ENCODE measurements around the gene ALDH8A1. TPM values are rescaled to one million over a fixed set of nuclear protein-coding genes. Genes with fewer than 3 reads are reported as not detected.

The ALDH8A1 gene
- polyA plus RNA-seq, 2 of the 4 experiments (the other 2 are of a cell fraction) = 0.18 to 0.85 TPM

DNA sequence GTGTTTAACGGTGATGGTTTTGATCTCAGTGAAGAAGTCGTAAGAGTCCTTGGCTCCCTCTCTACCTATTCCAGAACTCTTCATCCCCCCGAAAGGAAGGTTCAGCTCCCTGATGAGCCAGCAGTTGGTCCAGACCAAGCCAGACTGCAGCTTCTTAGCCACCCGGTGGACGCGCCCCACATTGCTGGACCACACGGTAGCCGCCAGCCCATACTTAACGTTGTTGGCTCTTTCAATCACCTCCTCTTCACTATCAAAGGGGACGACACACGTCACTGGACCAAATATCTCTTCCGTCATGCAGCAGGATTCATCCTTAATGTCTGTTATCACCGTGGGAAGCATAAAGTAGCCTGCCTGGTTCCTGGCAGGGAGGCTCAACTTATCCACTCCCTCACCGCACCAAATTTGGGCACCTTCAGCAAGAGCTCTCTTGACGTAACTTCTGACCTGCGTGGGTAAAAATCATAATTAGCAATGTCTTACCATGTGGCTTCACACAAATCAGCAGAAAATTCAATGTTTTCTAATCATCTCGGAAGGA is 31.4 kb downstream of the ALDH8A1 start:
- Histone ChIP-seq H3K4me2 (no peak overlapping the region), H3K4me3 (no peak overlapping the region), H3K4me1 (0 out of 3 replicates have a peak, but pooled peaks cover 5% of the 10 kb centered on the region), H3K9me3 (no peaks in the 10 kb centered on the region), H3K27ac (no peak overlapping the region)
- no peak for TF ChIP-seq SREBF2 (IDR thresholded peaks at IDR 0.05)
- no peak for TF ChIP-seq HEYL (CRISPR knock-in tag; IDR thresholded peaks at IDR 0.05)
- TF ChIP-seq NFE2L2 (conservative IDR thresholded peaks at IDR 0.05; ENCODE audit: low read length) = no peak
- no peak for TF ChIP-seq JUN (IDR thresholded peaks at IDR 0.05)
- TF ChIP-seq ZFP36 (IDR thresholded peaks at IDR 0.05; ENCODE audit: borderline replicate concordance, partially characterized antibody) = no peak
- TF ChIP-seq ZSCAN20 (CRISPR knock-in tag; IDR thresholded peaks at IDR 0.05) = no peak
- TF ChIP-seq POLR2A (IDR thresholded peaks at IDR 0.05; ENCODE audit: low read length) = no peak
- no peak for TF ChIP-seq CHD2 (IDR thresholded peaks at IDR 0.05; ENCODE audit: low read length, partially characterized antibody)
- TF ChIP-seq MAFK (IDR thresholded peaks at IDR 0.05; ENCODE audit: partially characterized antibody) = no peak
- no peak for TF ChIP-seq JUNB (IDR thresholded peaks at IDR 0.05)
- no peak for TF ChIP-seq FOSB (CRISPR knock-in tag; IDR thresholded peaks at IDR 0.05)
- TF ChIP-seq RFX5 (IDR thresholded peaks at IDR 0.05) = no peak
- no peak for TF ChIP-seq POLR2AphosphoS2 (conservative IDR thresholded peaks at IDR 0.05; ENCODE audit: low read length)
- no peak for TF ChIP-seq HDAC2 (IDR thresholded peaks at IDR 0.05)
- TF ChIP-seq CBX8 (IDR thresholded peaks at IDR 0.05) = no peak
- no peak for TF ChIP-seq HOXB5 (CRISPR knock-in tag; IDR thresholded peaks at IDR 0.05)
- no peak for TF ChIP-seq NPAS2 (CRISPR knock-in tag; IDR thresholded peaks at IDR 0.05; ENCODE audit: borderline replicate concordance)
- no peak for TF ChIP-seq CBX2 (IDR thresholded peaks at IDR 0.05; ENCODE audit: borderline replicate concordance, low read depth)
- no peak for TF ChIP-seq BHLHE40 (IDR thresholded peaks at IDR 0.05; ENCODE audit: low read depth, low read length)
- no peak for TF ChIP-seq TFCP2L1 (CRISPR knock-in tag; IDR thresholded peaks at IDR 0.05)
- ATAC-seq (peak in 1 of 2 experiments; percentile 51; a peak in 2 of 6 replicates), FAIRE-seq (no peak), DNase-seq (ENCODE audit: low read depth in 1 of 2, low spot score in 1 of 2) (no peak)
- CTCF ChIA-PET = interaction anchor here (1.1 to 2.6 kb wide), 5 partner anchors 9 to 807 kb away, joined by 3 to 8 read pairs (median 4); no protein-coding TSS in a partner anchor
- 90% methylated on average over 17 of the region's 17 CpGs for WGBS (ENCODE audit: missing lambda C conversion rate)
- POLR2A ChIA-PET = no interaction called here

DNA sequence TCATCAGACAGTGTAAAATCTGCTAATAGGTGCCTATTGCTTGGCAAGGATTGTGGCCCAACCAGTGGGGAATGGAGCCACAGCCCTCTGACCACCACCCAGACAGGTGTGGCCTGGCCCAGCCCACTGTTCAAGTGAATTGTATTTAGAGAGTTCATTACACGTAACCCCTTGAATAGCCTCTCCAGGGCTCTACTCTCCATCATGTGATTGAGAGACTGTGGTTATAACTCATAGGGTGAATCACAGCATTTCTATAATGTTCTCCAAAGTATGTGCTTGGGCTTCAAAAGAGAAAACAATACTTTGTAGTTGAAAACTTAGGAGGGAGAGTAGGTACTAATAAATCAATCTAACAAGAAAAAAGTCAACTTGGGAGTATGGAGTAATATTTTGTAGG is 38.4 kb downstream of the ALDH8A1 start:
- 100% methylated on average over 1 of the region's 1 CpG for WGBS (ENCODE audit: missing lambda C conversion rate)
- ChIA-PET CTCF (no interaction called here), POLR2A (no interaction called here)
- TF ChIP-seq, protein P1, sequence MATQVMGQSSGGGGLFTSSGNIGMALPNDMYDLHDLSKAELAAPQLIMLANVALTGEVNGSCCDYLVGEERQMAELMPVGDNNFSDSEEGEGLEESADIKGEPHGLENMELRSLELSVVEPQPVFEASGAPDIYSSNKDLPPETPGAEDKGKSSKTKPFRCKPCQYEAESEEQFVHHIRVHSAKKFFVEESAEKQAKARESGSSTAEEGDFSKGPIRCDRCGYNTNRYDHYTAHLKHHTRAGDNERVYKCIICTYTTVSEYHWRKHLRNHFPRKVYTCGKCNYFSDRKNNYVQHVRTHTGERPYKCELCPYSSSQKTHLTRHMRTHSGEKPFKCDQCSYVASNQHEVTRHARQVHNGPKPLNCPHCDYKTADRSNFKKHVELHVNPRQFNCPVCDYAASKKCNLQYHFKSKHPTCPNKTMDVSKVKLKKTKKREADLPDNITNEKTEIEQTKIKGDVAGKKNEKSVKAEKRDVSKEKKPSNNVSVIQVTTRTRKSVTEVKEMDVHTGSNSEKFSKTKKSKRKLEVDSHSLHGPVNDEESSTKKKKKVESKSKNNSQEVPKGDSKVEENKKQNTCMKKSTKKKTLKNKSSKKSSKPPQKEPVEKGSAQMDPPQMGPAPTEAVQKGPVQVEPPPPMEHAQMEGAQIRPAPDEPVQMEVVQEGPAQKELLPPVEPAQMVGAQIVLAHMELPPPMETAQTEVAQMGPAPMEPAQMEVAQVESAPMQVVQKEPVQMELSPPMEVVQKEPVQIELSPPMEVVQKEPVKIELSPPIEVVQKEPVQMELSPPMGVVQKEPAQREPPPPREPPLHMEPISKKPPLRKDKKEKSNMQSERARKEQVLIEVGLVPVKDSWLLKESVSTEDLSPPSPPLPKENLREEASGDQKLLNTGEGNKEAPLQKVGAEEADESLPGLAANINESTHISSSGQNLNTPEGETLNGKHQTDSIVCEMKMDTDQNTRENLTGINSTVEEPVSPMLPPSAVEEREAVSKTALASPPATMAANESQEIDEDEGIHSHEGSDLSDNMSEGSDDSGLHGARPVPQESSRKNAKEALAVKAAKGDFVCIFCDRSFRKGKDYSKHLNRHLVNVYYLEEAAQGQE (IDR thresholded peaks at IDR 0.05) = no peak
- TF ChIP-seq KDM1A (IDR thresholded peaks at IDR 0.05; ENCODE audit: low read depth) (no peak), MAZ (IDR thresholded peaks at IDR 0.05; ENCODE audit: borderline replicate concordance, low read depth, low read length) (no peak), POLR2AphosphoS2 (conservative IDR thresholded peaks at IDR 0.05; ENCODE audit: low read length) (no peak), JUN (IDR thresholded peaks at IDR 0.05) (no peak)
- Histone ChIP-seq H3K4me2 (no peak overlapping the region), H3K27ac (peak overlapping the region in 1 of 2 experiments; percentile 73; a peak in 4 of 6 replicates), H3K9me3 (no peaks in the 10 kb centered on the region), H3K4me3 (no peak overlapping the region), H3K4me1 (peaks cover 32% of the 10 kb centered on the region)
- ATAC-seq (no peak), FAIRE-seq (no peak), DNase-seq (ENCODE audit: low read depth in 1 of 2, low spot score in 1 of 2) (no peak)

DNA sequence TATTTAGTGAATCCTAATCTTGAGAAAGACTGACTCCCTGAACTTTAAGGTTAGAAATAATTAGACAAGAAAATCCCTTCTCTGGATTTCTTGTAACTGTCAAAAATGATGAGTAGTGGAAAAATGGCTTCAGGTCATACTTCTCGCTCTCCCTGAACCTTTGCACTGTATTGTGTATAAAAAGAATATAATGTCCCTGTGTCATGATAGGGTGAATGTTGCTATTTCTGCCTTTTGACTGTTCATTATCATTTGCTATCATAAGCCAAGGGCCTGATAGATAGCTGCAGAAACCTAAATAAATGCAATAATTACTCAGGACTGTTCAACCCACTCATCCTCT is 39.3 kb downstream of the ALDH8A1 start:
- H3K4me3 ChIP-seq = no peak overlapping the region
- ChIA-PET POLR2A (no interaction called here), CTCF (interaction anchor here (1.0 to 1.3 kb wide), 2 partner anchors 30 to 737 kb away, joined by 3 read pairs; no protein-coding TSS in a partner anchor)
- H3K9me3 ChIP-seq = no peaks in the 10 kb centered on the region
- TF ChIP-seq HDAC2 (IDR thresholded peaks at IDR 0.05) (no peak), MAFK (IDR thresholded peaks at IDR 0.05; ENCODE audit: partially characterized antibody) (peak; percentile 64)
- ATAC-seq (no peak), DNase-seq (ENCODE audit: low read depth in 1 of 2, low spot score in 1 of 2) (no peak), FAIRE-seq (no peak)
- peaks cover 32% of the 10 kb centered on the region for H3K4me1 ChIP-seq
- H3K4me2 ChIP-seq = no peak overlapping the region
- 91% methylated on average over 1 of the region's 1 CpG for WGBS (ENCODE audit: missing lambda C conversion rate)
- peak overlapping the region; percentile 85 to 92; a peak in 4 of 6 replicates for H3K27ac ChIP-seq

Measured in A549 (cell line).